PC-3 (cell line): ENCODE measurements around the gene FGFR3. TPM values are rescaled to one million over a fixed set of nuclear protein-coding genes. Genes with fewer than 3 reads are reported as not detected.

Source experiments
- ATAC-seq: fragments of 200-7000 bp; cut with Tn5 transposase; 2 replicates; pipeline ENCODE4 v1.9.1; 2020; ENCODE audit warnings: mild to moderate bottlenecking, moderate library complexity
- BruUV-seq: library from RNA; stranded (reverse); fragments of 400-500 nt; replicated peaks from 2 replicates; lab custom pipeline; 2021; lab: Mats Ljungman, UMichigan
- CTCF ChIA-PET: fragments of 300-600 bp; sonication (Branson Sonifier 250); formaldehyde crosslinking; loops from one replicate; lab custom pipeline; 2022; ENCODE audit warnings: antibody characterized with exemption; lab: Charles Lee
- POLR2A ChIA-PET: fragments of 300-600 bp; sonication (Branson Sonifier 250); formaldehyde crosslinking; loops from one replicate; lab custom pipeline; 2022; ENCODE audit warnings: antibody characterized with exemption; ENCODE audit not compliant: unreplicated experiment; lab: Charles Lee
- DNase-seq: peaks from one replicate; pipeline ENCODE4 v3.0.0-alpha.2; 2015
- H2AFZ ChIP-seq: fragments of 300-600 bp; sonication (generic); 2 replicates; pipeline ENCODE4 v1.6.0; 2016; ENCODE audit warnings: antibody characterized with exemption, low read length
- H3F3A ChIP-seq: fragments of 300-600 bp; sonication (generic); one replicate; pipeline ENCODE4 v1.6.0; 2017; ENCODE audit warnings: antibody characterized with exemption, low read length, control low read depth, mild to moderate bottlenecking; ENCODE audit not compliant: unreplicated experiment
- H3K27ac ChIP-seq: fragments of 300-600 bp; sonication (generic); 2 replicates; pipeline ENCODE4 v1.5.1; 2016; ENCODE audit warnings: mild to moderate bottlenecking, low read length
- H3K27me3 ChIP-seq: fragments of 300-600 bp; sonication (generic); 2 replicates; pipeline ENCODE4 v1.6.1; 2016; ENCODE audit warnings: low read length, mixed read lengths
- H3K36me3 ChIP-seq: fragments of 300-600 bp; sonication (generic); 2 replicates; pipeline ENCODE4 v1.6.1; 2016; ENCODE audit warnings: low read depth, mixed run types, low read length, mixed read lengths
- H3K4me1 ChIP-seq: fragments of 300-600 bp; sonication (generic); 2 replicates; pipeline ENCODE4 v1.5.1; 2016; ENCODE audit warnings: low read length; ENCODE audit not compliant: insufficient read depth
- H3K4me2 ChIP-seq: fragments of 300-600 bp; sonication (generic); 2 replicates; pipeline ENCODE4 v1.6.0; 2016; ENCODE audit warnings: low read length
- H3K4me3 ChIP-seq: fragments of 300-600 bp; sonication (generic); 2 replicates; pipeline ENCODE4 v1.5.1; 2016; ENCODE audit warnings: mild to moderate bottlenecking, low read length, mixed read lengths
- H3K79me2 ChIP-seq: fragments of 300-600 bp; sonication (generic); 2 replicates; pipeline ENCODE4 v1.6.1; 2017; ENCODE audit warnings: low read length, mixed read lengths
- H3K9ac ChIP-seq: fragments of 300-600 bp; sonication (generic); 2 replicates; pipeline ENCODE4 v1.6.0; 2016; ENCODE audit warnings: mild to moderate bottlenecking, low read length
- H3K9me2 ChIP-seq: fragments of 300-600 bp; sonication (generic); replicated peaks from 2 replicates; pipeline ENCODE4 v1.6.1; 2016; ENCODE audit warnings: mixed run types, low read length, mixed read lengths
- H3K9me3 ChIP-seq: fragments of 300-600 bp; sonication (generic); 2 replicates; pipeline ENCODE4 v1.6.1; 2016; ENCODE audit warnings: low read length, mixed read lengths
- H4K20me1 ChIP-seq: fragments of 300-600 bp; sonication (generic); 2 replicates; pipeline ENCODE4 v1.6.1; 2016; ENCODE audit warnings: low read length, mixed read lengths
- CTCF ChIP-seq: fragments of 300-600 bp; sonication (generic); conservative IDR thresholded peaks from 2 replicates; pipeline ENCODE4 v1.5.1; 2017; ENCODE audit warnings: antibody characterized with exemption, low read depth, mild to moderate bottlenecking, low read length
- EZH2 ChIP-seq: fragments of 300-600 bp; sonication (generic); IDR thresholded peaks from one replicate; pipeline ENCODE4 v1.6.1; 2017; ENCODE audit warnings: antibody characterized with exemption, mild to moderate bottlenecking, low read length; ENCODE audit not compliant: unreplicated experiment
- EZH2phosphoT487 ChIP-seq: fragments of 300-600 bp; sonication (generic); IDR thresholded peaks from 2 replicates; pipeline ENCODE4 v1.6.1; 2018; ENCODE audit warnings: mild to moderate bottlenecking, antibody characterized with exemption, low read length, borderline replicate concordance
- intact Hi-C: fragments of 100-400 bp; cut with micrococcal nuclease; formaldehyde crosslinking; loops from 2 replicates; pipeline ENCODE4 v1.9.0; 2023
- total RNA-seq: library from RNA; depleted of rRNA; stranded (reverse); fragments of >200 nt; gene quantifications from 2 replicates; pipeline ENCODE4 v1.2.3, GENCODE V29; 2014

FGFR3 gene
- total RNA-seq, 1 experiment from 2014 or later = 0.11 TPM

DNA sequence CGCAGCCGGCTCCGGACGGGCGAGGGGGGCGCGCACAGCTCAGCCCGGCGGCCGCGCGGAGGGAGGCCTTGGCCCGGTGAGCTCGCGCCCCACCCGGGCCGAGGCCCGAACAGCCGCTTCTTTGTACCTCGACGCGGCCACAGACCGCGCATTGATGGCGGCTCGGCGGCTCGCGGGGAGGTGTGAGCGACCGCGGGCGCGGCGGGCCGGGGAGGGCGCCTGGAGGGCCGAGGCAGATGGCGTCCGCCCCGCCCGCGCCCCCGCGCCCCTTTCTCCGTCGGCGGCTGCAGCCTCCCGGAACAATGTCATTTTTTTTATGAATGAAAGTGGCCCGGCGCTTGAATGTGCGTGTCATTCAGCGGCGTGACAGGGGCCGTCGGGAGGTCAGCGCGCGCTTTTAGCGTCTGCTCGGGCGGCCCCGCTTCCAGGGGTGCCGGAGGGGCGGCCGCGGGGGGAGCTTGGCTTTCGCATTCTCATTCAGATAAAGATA, 1.8 kb downstream of the FGFR3 start:
- Histone ChIP-seq H3F3A (no peaks in the 10 kb centered on the region), H3K79me2 (no peaks in the 10 kb centered on the region), H2AFZ (no peak overlapping the region), H3K36me3 (no peaks in the 10 kb centered on the region), H3K27me3 (peaks cover 22% of the 10 kb centered on the region), H3K4me1 (no peaks in the 10 kb centered on the region), H3K4me3 (no peak overlapping the region), H3K9me3 (no peaks in the 10 kb centered on the region), H3K9me2 (no peaks in the 10 kb centered on the region), H3K9ac (no peak overlapping the region), H3K27ac (no peak overlapping the region), H4K20me1 (no peaks in the 10 kb centered on the region), H3K4me2 (peak overlapping the region; percentile 68)
- ChIA-PET CTCF (no interaction called here), POLR2A (no interaction called here)
- intact Hi-C loops = no loop called here
- ATAC-seq = no peak
- DNase-seq = no peak
- TF ChIP-seq CTCF (no peak), EZH2phosphoT487 (0 out of 2 replicates have a peak, but pooled peaks have one; percentile 39)
- BruUV-seq = no TSS peak

GRCh38 chr4:1795299-1796195, 2.5 kb downstream of the FGFR3 start:
- ATAC-seq = no peak
- peaks cover 22% of the 10 kb centered on the region for H3K27me3 ChIP-seq
- intact Hi-C loops = no loop called here

More at GRCh38 chr4:1795299-1796195, 2.5 kb downstream of the FGFR3 start:
- ChIA-PET POLR2A (no interaction called here), CTCF (no interaction called here)
- no peaks in the 10 kb centered on the region for H3K4me1 ChIP-seq
- no peaks in the 10 kb centered on the region for H3K79me2 ChIP-seq
- BruUV-seq = no TSS peak
- H3K4me2 ChIP-seq = peak overlapping the region; percentile 68
- H3K36me3 ChIP-seq = no peaks in the 10 kb centered on the region
- DNase-seq = no peak
- no peaks in the 10 kb centered on the region for H3F3A ChIP-seq
- H3K9ac ChIP-seq = no peak overlapping the region
- H3K9me3 ChIP-seq = no peaks in the 10 kb centered on the region
- no peak overlapping the region for H2AFZ ChIP-seq
- no peak overlapping the region for H3K4me3 ChIP-seq
- no peak overlapping the region for H3K27ac ChIP-seq
- no peaks in the 10 kb centered on the region for H3K9me2 ChIP-seq
- H4K20me1 ChIP-seq = no peaks in the 10 kb centered on the region
- TF ChIP-seq CTCF (no peak), EZH2 (no peak), EZH2phosphoT487 (no peak)
